T-helper 9 cell (primary cell): ENCODE measurements around the gene DUSP5.

ENCODE experiments used
- DNase-seq: peaks from one replicate; pipeline ENCODE4 v3.0.0-alpha.2; 2020

DUSP5 gene

DNA sequence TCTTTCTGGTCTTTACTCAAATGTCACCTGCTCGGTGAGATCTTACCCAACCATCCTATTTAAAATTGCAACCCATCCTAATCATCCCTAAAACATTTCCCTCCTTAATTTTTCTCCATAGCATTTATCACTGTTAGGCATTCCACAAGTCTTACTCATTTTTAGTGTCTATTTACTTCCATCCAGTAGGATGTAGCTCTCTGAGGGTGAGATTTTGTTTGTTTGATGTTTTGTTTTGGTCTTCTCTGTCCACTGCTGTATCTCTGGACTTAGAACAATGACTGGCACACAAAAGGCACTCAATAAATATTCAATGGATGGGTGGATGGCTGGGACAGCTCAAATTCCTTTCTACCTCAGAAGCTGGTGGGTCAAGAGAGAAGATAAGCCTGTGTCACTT, 15.8 kb upstream of the DUSP5 start:
- DNase-seq, result no peak

DNA sequence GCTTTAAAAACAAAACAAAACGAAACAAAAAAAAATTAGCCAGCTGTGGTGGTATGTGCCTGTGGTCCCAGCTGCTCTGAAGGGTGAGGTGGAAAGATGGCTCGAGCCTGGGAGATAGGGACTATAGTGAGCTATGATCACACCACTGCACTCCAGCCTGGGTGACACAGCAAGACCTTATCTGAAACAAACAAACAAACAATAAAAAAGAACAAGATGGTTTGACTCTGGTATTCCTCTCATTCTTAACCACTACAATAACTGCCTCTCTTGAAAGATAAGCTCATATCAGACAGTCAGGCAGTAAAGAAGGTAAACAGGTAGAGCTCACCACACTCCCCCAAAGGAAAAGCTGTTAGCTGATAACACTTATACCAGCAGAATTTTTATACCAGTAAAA, 14.1 kb upstream of the DUSP5 start:
- DNase-seq, result no peak

DNA sequence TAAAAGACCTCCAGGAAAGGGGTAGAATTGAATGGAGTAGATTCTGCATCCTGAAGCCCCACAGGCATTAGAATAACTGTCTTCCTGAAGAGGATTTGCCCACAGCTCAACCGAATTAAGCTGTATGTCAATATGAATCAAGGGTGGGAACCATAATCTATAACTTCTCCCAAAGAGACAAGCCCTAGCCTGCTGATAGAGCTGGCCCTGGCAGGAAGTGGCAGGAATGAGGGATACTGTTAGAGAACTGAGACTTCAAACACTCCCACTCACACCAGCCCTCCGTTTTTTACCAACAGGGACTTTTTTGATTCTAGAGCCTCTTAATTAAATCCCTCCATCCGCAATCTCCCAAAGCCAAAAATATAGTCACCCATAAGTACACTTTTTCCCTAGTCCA, 12.2 kb upstream of the DUSP5 start:
- DNase-seq, result no peak

DNA sequence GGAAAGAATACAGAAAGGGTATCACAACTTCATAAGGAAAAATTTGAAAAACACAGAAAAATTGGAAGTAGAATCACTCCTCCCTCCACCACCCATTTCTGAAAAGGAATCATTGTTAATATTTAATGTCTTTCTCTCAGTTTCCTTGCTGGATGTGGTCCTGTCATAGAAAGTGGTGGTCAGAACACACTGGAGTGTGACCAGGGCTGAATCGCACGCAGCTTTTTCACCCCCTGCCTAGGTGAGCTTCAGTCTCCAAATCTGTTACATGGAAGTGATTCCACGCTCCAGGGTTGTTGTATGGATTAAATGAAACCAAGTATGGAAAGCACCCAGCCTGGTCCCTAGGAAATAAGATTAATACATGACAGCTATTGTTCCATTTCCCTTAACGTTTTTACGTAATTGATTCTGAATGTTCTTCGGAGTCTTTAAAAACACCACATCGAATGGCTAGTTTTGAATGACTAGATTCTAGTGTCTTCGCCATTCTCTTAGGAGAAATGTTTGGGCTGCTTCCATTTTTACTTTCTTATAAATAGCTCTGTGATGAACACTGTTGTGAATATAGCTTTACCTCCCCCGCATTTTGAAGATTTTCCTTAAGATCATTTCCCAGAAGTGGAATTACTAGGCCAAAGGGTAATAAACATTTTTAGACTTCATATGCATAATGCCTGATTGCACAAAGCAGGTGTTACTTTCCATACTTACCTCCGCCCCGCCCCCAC, 10.9 kb upstream of the DUSP5 start:
- no peak for DNase-seq

DNA sequence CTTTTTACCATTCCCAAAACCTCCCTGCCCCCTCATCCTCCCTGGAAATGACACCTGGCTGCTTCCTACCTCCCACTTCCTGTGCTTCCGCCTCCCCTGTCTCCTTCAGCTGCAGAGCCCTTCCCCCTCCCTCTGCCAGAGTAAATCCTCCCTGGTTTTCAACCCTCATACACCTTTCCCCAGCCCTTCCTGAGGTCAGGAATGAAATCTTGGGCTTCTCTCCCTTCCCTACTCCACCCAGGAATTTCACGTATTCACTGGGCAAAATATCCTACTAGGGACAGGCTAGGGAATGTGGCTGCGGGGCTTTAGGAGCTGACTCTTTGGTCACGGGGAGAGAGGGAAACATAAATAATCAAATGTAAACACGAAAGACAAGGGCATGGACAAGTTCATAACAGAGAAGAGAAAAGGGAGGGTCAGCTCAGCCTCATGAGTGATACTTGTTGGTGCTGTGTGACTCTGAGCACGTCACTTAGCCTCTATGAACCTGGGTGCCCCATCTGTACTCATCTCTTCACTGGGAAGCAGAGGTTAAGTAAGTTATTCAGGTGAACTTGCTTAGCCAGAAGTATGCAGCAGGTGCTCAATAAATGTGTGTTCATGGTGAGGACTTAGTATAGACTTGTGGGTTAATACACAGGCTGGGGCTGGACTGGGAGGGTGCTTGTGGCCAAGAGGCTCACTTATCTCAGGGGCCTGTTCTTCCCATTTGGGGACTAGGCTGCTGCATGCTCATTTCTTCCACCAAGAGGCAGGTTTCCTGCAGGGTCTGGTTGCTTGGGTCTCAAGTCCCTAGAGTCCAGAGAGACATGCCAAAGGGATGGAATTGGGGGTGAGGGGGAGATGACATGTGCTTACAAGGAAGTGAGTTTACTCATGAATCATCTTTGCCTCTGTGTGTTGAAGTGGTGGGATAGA, 10.0 kb upstream of the DUSP5 start:
- DNase-seq, result no peak

DNA sequence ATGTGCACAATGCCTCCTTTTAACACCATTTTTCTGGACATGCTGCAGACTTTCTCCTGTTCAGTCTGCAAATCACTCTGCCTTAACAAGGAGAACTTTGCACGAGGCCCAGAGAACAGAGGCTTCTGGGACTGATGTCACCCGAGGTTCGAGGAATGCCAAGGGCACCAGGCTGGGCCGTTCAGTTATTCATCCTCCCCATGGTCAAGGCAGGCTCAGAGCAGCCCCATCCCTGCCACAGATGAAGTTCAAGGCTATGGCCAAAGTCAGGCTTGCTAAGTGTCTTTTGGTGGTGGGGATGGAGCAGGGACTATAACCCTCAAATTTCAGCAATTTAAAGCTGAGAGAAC, 9.4 kb upstream of the DUSP5 start:
- DNase-seq, result no peak

DNA sequence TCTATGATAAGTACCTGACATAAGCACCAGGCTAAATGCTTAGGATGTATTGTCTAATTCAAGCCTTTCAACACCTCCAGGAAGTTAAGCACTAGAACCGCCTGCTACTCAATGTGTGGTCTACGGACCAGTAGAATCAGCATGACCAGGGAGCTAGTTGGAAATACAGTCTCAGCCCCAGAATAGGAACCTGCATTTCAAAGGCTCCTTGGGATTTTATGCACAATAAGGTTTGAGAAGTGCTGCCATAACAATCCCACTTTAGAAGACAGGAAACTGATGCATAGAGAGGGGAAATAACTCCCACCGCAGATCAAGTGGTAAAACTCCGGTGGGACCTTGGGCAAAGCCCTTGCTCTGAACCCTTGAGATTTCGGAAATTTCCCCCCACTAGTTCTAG, 8.8 kb upstream of the DUSP5 start:
- no peak for DNase-seq

DNA sequence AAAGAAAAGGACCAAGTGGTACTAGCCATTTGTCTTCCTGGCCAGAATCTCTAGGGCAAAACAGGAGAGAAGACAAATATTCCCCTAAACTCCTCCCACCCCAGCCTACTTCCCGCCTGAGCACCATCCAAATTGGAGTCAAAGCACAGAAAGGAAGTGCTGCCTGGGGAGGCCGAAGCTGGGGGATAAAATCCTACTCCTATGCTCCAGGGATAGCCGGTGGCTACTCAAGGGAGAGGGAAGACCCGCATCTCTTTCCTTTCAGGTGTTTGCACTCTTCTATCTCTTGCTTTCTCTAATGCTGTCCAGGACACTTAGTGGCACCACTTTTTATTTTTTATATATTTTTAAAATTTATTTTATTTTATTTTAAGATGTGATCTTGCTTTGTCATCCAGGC, 7.1 kb upstream of the DUSP5 start:
- no peak for DNase-seq

DNA sequence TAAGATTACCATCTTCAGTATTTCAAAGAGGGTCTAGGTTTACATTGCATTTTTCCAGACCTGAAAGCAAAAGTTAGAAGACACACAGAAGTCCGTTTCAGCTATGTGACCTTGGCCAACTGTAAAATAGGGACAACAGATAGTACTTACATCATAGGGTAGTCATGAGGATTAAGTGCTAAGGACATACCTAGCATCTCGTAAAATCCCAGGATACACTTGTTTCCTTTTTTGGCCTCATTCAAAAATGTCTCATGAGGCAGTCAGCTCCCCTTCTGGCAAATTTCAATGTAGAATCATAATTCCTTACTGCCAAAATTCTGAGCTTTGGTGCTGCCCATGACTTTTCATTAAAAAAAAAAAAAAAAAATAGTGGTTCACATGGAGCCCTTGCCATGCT, 6.4 kb upstream of the DUSP5 start:
- DNase-seq, result no peak

DNA sequence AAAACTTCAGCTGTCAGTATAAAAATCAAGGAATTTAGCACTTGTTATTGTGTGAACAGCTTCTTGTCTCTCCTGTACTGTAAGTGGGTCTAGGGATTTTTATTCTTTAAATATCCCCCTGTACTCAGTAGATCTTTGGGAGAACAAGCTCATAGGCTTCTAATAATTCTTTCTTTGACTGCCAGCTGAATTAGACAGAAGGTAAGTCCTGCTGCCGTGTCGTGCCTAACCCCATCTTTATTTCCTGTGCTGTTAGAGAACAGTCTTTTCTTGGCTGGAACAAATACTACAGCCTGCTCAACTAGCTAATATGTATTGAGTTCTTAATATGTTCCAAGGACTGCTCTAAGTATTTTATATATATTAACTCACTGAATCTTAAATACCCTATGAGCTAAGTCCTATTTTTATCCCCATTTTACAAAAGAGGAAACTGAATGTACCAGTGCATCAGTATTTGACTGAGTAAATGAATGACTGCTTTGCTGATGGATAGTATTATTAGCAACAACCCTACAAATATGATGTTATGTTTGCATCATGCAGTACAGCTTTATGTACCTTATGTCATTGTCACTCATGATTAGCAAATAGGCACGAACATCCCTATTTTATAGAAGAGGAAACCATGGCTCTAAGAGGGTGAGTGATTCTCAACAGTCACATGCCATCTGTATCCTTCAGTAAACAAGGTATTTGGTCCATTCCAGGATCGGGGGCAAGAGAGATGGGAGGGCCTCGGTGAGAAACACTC, 5.5 kb upstream of the DUSP5 start:
- DNase-seq, result no peak

DNA sequence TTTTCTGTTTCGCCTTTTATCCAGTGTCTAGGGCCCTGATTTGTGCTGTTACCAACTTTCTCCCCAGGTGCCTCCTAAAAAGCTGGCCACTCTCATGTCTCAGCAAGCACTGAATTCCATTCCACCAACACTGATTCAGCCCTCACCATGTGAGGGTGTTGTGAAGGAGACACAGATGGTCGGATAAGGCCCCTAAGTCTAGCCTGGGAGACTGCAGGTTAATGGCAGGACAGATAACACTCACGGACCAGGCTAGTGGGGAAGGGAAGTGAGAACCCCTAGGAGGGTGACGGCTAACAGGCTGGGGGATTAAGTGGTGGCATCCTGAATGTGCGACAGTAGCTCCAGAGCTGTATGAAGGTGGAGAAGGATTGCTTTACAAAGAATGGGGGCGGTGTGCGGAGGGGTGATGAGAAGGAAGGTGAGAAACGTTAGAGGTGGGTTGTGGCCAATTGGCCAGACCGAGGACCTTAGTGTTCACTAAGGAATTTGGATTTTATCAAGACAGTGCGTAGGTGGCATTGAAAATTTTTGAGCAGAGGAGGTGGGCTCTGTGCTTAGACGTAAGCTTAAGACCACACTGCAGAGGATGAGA, 3.8 kb upstream of the DUSP5 start:
- DNase-seq, result no peak

DNA sequence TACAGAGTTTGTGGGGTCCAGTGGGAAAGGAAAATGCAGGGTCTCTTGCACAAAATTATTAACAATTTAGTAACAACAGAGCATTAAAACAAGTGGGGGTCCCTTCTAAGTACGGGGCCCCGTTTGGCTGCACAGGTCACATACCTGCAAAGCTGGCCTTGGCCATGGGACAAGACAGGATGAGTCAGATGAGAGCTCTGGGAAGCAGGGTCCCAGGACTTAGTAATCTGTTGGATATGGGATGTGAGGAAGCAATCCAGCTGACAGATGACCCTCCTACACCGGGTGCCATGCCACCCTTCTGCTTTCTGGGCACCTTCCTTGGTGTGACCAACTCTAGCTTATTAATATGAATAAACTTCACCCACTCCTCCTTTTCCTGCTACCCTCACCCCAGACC, 3.2 kb upstream of the DUSP5 start:
- no peak for DNase-seq

DNA sequence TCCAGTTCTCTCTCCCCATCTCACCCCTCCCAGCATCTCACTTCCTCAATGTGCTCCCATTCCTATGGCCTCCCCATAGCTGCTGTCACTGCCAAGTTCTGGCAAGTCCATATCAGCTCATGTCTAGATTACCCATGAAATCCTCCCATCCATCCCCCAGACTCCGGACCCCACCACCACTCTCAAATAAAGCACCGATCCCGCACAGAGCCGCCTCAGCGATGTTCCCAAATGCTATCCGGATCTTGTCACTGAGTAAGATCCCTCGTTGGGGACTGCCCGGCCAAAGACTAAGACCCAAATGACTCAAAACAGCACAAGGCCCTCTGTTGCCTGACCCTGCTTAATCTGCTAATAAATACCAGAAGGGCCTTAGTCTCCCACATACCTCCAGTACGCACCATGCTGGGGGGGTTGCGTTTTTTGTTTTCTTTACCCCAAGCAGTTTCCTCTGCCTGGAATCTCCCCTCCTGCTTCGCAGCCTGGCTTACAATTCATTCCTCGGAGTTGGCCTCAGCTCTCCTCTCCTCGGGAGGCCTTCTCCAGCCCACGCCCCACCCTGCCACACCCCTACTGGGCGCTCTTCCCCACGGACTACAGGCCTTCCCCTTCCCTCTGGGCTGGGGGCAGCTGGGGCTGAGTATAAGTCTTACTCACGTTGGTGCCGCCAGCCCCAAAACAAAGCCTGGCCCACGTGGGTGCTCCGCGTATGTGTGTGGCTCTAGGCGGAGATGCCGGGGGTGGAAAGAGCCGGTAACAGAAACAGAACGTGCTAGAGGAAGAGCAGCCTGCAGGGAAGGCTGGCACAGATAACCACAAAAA, 1.8 kb upstream of the DUSP5 start:
- peak; percentile 41 for DNase-seq

DNA sequence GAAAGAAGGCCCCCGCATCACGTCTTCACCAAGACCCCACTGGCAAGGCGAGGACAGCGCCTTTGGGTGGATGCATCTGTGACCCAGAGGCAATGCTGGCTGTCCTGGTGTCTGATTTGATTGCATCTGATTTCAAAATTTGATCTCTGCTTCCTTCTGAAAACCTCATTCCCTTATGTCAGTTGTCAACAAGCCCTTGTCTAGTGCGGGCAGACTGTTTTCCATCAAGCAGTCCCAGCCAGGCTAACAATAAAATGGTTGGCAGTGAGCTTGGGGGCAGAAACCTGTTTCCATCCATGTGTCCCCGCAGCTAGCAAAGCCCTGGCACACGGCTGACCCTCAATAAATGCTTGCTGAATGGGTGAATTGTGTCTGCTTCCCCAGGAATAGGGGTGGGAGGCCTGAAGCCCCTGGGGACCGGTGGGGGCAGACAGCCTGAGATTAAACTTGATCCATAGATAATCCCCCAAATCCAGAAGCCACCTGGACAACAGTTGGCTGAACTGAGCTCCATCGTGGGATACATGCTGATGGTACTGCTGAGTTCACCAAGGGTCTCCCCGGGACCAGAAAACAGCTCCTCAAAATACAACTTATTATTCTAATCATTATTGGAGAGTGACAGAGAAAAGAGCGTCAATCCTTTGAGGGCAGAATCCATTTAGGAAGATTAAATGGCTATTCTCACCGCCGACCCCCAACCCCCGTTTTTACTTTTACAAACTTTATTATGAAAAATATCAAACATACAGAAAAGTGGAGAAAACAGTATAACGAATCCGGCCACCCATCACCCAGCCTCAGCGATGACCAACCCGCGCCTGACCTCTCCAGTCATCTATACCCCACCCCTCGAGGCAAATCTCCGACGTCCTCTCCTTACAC, 912 bp upstream of the DUSP5 start:
- DNase-seq, result no peak

DNA sequence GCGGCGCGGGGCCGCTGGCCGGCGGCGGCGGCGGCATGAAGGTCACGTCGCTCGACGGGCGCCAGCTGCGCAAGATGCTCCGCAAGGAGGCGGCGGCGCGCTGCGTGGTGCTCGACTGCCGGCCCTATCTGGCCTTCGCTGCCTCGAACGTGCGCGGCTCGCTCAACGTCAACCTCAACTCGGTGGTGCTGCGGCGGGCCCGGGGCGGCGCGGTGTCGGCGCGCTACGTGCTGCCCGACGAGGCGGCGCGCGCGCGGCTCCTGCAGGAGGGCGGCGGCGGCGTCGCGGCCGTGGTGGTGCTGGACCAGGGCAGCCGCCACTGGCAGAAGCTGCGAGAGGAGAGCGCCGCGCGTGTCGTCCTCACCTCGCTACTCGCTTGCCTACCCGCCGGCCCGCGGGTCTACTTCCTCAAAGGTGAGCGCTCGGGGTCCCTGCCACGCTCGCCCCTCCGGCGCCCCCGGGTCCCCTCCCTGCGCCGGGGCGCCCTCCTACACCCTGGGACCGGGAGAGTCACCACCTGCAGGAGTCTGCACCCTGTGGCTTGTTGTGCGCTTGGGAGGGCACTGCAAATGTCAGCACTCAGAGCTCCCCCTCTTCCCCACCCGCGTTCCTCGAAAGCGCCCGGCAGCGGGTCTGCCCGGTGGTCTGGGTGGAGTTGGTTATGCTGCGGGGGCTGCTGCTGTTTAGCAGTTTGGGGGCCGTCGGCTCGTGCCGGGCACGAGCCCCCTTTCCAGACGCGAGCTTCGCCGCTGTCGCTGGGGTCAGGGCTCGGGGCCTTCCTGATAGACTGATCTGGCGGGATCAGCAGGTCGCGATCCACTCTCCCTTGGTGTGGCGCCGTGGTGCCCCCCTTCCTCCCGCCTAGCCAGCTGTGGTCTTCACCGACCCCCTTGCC, 627 bp downstream of the DUSP5 start:
- peak; percentile 46 for DNase-seq

DNA sequence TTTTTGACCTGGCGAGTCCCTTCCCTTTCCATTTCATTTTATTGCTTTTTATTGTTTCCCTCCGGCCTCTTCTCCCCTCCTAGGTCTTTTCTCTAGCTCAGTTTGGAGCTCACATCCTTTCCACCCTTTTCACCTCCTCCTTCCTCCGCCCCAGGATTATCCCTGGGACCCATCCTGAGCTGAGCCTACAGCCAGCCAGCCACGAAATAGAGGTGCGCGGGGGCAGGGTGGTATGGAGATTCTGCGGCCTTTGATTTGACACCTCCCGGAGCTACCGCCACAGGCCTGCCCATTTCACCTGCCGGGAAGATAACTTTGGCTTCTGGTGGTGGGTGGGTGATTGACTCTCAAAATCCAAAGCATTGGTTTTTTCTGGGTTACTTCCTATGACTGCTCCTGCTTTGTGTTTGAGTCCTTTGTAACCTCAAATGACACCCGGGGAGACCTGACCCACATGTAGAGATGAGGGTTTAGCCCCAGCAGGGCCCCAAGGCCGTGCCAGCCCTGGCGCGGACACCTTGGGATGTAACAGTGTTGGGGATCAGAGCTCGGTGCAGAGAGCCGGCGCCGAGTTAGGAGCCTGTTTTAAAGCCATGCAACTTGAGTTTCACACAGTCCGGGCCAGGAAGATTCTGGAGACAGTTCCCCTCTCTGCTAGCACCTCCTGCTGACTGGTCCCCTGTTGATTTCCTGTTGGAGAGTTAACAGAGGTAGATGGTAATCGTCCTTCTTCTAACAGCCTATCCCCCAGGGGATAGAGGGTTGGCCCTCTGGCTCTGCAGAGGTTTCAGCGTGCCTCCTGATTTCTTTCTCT, 1.5 kb downstream of the DUSP5 start:
- DNase-seq, result peak; percentile 35

DNA sequence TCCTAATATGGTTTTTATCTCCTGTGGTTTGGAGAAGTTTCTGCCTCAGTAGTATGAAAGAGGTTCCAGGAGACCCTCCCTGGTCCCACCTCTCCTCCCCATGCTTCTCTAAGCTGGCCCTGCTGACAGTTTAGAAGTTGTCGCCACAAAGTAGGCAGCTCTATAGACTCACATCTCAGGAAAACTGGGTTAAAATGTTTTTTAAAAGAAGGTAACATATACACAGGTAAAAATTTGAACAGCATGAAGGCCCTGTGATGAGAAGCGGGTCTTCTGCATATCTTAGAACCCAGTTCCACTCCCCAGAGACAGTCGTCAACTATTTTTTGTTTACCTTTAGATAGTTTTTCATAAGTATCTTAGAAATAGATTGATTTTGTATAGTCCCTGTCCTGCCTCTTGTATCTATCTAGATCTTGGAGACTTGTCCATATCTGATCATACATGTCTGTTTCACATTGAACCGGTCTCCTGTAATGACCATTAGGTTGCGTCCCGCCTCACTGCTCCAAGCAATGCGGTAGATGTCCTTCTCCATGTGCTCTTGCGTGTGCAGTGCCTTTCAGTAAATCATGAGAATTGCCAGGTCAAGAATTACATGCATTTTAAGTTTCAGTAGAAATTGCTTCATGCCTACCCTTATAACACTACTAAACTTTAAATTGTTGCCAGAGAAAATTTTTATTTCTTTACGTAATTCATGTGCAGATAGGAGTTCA, 2.2 kb downstream of the DUSP5 start:
- DNase-seq, result no peak

DNA sequence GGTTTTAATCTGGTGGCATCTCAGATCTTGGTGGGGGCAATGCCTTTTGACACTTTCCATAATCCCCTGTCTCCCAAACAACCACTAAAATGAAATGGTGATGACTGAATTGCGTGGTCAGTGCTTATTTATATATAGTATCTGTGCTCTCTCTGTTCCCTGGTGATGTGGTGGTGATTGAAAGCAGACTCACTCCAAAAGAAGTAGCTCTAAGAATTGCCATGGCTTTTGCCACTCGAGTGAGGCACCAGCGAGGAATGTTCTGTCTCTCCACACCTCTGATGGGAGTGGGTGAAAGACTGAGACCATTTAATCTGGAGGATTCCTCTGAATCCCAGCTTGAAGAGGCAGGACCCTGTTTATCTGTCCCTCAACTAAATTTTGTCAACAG, 2.8 kb downstream of the DUSP5 start:
- no peak for DNase-seq
